Measurements from ENCODE around the gene ZSWIM7.

Gene ZSWIM7

GRCh38 chr17:15935891-15936290 lies 63.6 kb downstream of the ZSWIM7 start:
- Histone ChIP-seq H3K27ac (ENCODE audit: insufficient read depth, low read length, poor library complexity, severe bottlenecking) (no peak overlapping the region), H3K27me3 (replicated peaks; ENCODE audit: control insufficient read depth, insufficient read depth, low read length, poor library complexity, severe bottlenecking) (no peaks in the 10 kb centered on the region), H3K9me3 (ENCODE audit: control insufficient read depth, low read length) (no peaks in the 10 kb centered on the region), H3K36me3 (ENCODE audit: control insufficient read depth, insufficient read depth, low read length) (no peaks in the 10 kb centered on the region), H3K4me3 (ENCODE audit: insufficient read depth, low read depth, low read length, poor library complexity, severe bottlenecking) (no peak overlapping the region), H3K4me1 (ENCODE audit: control insufficient read depth, insufficient read depth, low read length, poor library complexity, severe bottlenecking) (no peaks in the 10 kb centered on the region)
- DNase-seq = no peak

- H3K36me3 ChIP-seq (ENCODE audit: control insufficient read depth, insufficient read depth, low read length) = no peaks in the 10 kb centered on the region
- H3K4me1 ChIP-seq (ENCODE audit: control insufficient read depth, insufficient read depth, low read length, poor library complexity, severe bottlenecking) = no peaks in the 10 kb centered on the region
- no peak for DNase-seq
- H3K27me3 ChIP-seq (replicated peaks; ENCODE audit: control insufficient read depth, insufficient read depth, low read length, poor library complexity, severe bottlenecking) = no peaks in the 10 kb centered on the region
- H3K27ac ChIP-seq (ENCODE audit: insufficient read depth, low read length, poor library complexity, severe bottlenecking) = no peak overlapping the region
- H3K9me3 ChIP-seq (ENCODE audit: control insufficient read depth, low read length) = no peaks in the 10 kb centered on the region
- H3K4me3 ChIP-seq (ENCODE audit: insufficient read depth, low read depth, low read length, poor library complexity, severe bottlenecking) = no peak overlapping the region
Measured at GRCh38 chr17:15934866-15935265, 64.6 kb downstream of the ZSWIM7 start.

GRCh38 chr17:15931394-15931793 lies 68.1 kb downstream of the ZSWIM7 start:
- Histone ChIP-seq H3K27ac (ENCODE audit: insufficient read depth, low read length, poor library complexity, severe bottlenecking) (no peak overlapping the region), H3K4me3 (ENCODE audit: insufficient read depth, low read depth, low read length, poor library complexity, severe bottlenecking) (no peak overlapping the region), H3K36me3 (ENCODE audit: control insufficient read depth, insufficient read depth, low read length) (no peaks in the 10 kb centered on the region), H3K4me1 (ENCODE audit: control insufficient read depth, insufficient read depth, low read length, poor library complexity, severe bottlenecking) (no peaks in the 10 kb centered on the region), H3K27me3 (replicated peaks; ENCODE audit: control insufficient read depth, insufficient read depth, low read length, poor library complexity, severe bottlenecking) (no peaks in the 10 kb centered on the region), H3K9me3 (ENCODE audit: control insufficient read depth, low read length) (no peaks in the 10 kb centered on the region)
- no peak for DNase-seq

- H3K27me3 ChIP-seq (replicated peaks; ENCODE audit: control insufficient read depth, insufficient read depth, low read length, poor library complexity, severe bottlenecking) = no peaks in the 10 kb centered on the region
- DNase-seq = no peak
- no peaks in the 10 kb centered on the region for H3K9me3 ChIP-seq (ENCODE audit: control insufficient read depth, low read length)
- H3K36me3 ChIP-seq (ENCODE audit: control insufficient read depth, insufficient read depth, low read length) = no peaks in the 10 kb centered on the region
- no peak overlapping the region for H3K4me3 ChIP-seq (ENCODE audit: insufficient read depth, low read depth, low read length, poor library complexity, severe bottlenecking)
- no peaks in the 10 kb centered on the region for H3K4me1 ChIP-seq (ENCODE audit: control insufficient read depth, insufficient read depth, low read length, poor library complexity, severe bottlenecking)
- no peak overlapping the region for H3K27ac ChIP-seq (ENCODE audit: insufficient read depth, low read length, poor library complexity, severe bottlenecking)
Measured at GRCh38 chr17:15930426-15930825, 69.1 kb downstream of the ZSWIM7 start.

GRCh38 chr17:15929941-15930340 lies 69.6 kb downstream of the ZSWIM7 start:
- Histone ChIP-seq H3K9me3 (ENCODE audit: control insufficient read depth, low read length) (no peaks in the 10 kb centered on the region), H3K4me1 (ENCODE audit: control insufficient read depth, insufficient read depth, low read length, poor library complexity, severe bottlenecking) (no peaks in the 10 kb centered on the region), H3K27me3 (replicated peaks; ENCODE audit: control insufficient read depth, insufficient read depth, low read length, poor library complexity, severe bottlenecking) (no peaks in the 10 kb centered on the region), H3K4me3 (ENCODE audit: insufficient read depth, low read depth, low read length, poor library complexity, severe bottlenecking) (no peak overlapping the region), H3K27ac (ENCODE audit: insufficient read depth, low read length, poor library complexity, severe bottlenecking) (no peak overlapping the region), H3K36me3 (ENCODE audit: control insufficient read depth, insufficient read depth, low read length) (no peaks in the 10 kb centered on the region)
- DNase-seq = no peak

GRCh38 chr17:15928286-15928785 lies 71.2 kb downstream of the ZSWIM7 start:
- Histone ChIP-seq H3K27ac (ENCODE audit: insufficient read depth, low read length, poor library complexity, severe bottlenecking) (no peak overlapping the region), H3K9me3 (ENCODE audit: control insufficient read depth, low read length) (no peaks in the 10 kb centered on the region), H3K4me1 (ENCODE audit: control insufficient read depth, insufficient read depth, low read length, poor library complexity, severe bottlenecking) (no peaks in the 10 kb centered on the region), H3K4me3 (ENCODE audit: insufficient read depth, low read depth, low read length, poor library complexity, severe bottlenecking) (no peak overlapping the region), H3K27me3 (replicated peaks; ENCODE audit: control insufficient read depth, insufficient read depth, low read length, poor library complexity, severe bottlenecking) (no peaks in the 10 kb centered on the region), H3K36me3 (ENCODE audit: control insufficient read depth, insufficient read depth, low read length) (no peaks in the 10 kb centered on the region)
- no peak for DNase-seq
